ENCODE data around the gene LYRM1. TPM values are rescaled to one million over a fixed set of nuclear protein-coding genes. Genes with fewer than 3 reads are reported as not detected.

The LYRM1 gene, protein sequence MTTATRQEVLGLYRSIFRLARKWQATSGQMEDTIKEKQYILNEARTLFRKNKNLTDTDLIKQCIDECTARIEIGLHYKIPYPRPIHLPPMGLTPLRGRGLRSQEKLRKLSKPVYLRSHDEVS
- total RNA-seq, result 10 to 100 TPM; 13.1 to 16.8 TPM
- 31.5 TPM for polyA plus RNA-seq (2013, experiment 1 of 2)
- 32.3 TPM for polyA plus RNA-seq (2013, experiment 2 of 2)
- long read RNA-seq, experiment 1, partial matches to known transcripts, result 2 of 6 reads
- long read RNA-seq, experiment 1, other reads (novel, unspliced or antisense), result 2 of 6 reads
- long read RNA-seq, experiment 2, transcript LYRM1-208 (4 exons, 460 nt), result major isoform, 9 of 25 reads
- long read RNA-seq, experiment 2, partial matches to known transcripts, result 2 of 25 reads
- long read RNA-seq, experiment 2, other reads (novel, unspliced or antisense), result 8 of 25 reads
- long read RNA-seq, experiment 3, transcript LYRM1-208 (4 exons, 460 nt), result major isoform, 17 of 43 reads
- long read RNA-seq, experiment 3, transcript LYRM1-201 (5 exons, 1,626 nt), result minor isoform, 6 of 43 reads
- long read RNA-seq, experiment 3, transcript LYRM1-204 (4 exons, 1,558 nt), result minor isoform, 7 of 43 reads
- long read RNA-seq, experiment 3, partial matches to known transcripts, result 2 of 43 reads
- long read RNA-seq, experiment 3, other reads (novel, unspliced or antisense), result 9 of 43 reads
- long read RNA-seq, experiment 4, partial matches to known transcripts, result 0 of 11 reads
- long read RNA-seq, experiment 4, other reads (novel, unspliced or antisense), result 4 of 11 reads

GRCh38 chr16:20900299-20901067 is at the start of gene LYRM1, which contains the start of gene DCUN1D3:
Gene LYRM1, plus strand, starts transcription at chr16:20900771. Its CDS starts 14,785 bp downstream, at chr16:20915556.
Gene DCUN1D3, minus strand, starts transcription at chr16:20900358. Its CDS starts 37,820 bp downstream, at chr16:20862538.
- peak within 1 kb of the TSS; percentile 90 for H3K4me3 ChIP-seq (ENCODE audit: low read length)
- no peak for TF ChIP-seq CTCF (conservative IDR thresholded peaks at IDR 0.05)

GRCh38 chr16:20850981-20851380 is 49.6 kb upstream of the LYRM1 start:
- no peak overlapping the region for H3K4me3 Mint-ChIP-seq
- no peak overlapping the region for H3K4me3 ChIP-seq (ENCODE audit: low read length)
- no peak overlapping the region for H3K9ac ChIP-seq (ENCODE audit: extremely low read depth, low read length, poor library complexity, severe bottlenecking)
- peaks cover 32% of the 10 kb centered on the region for H3K4me1 Mint-ChIP-seq
- no peak overlapping the region for H3K27ac Mint-ChIP-seq
- H3K27me3 ChIP-seq (ENCODE audit: control insufficient read depth, insufficient read depth, low read length, poor library complexity, severe bottlenecking), result no peaks in the 10 kb centered on the region
- no peaks in the 10 kb centered on the region for H3K9me3 ChIP-seq (ENCODE audit: control insufficient read depth, low read length)
- no peaks in the 10 kb centered on the region for H3K27me3 Mint-ChIP-seq (ENCODE audit: insufficient read depth)
- H3K36me3 ChIP-seq (ENCODE audit: control insufficient read depth, insufficient read depth, low read length), result peaks cover 19% of the 10 kb centered on the region
- H3K27ac ChIP-seq (ENCODE audit: low read depth, low read length), result no peak overlapping the region
- peaks cover 21% of the 10 kb centered on the region for H3K4me1 ChIP-seq (ENCODE audit: control insufficient read depth, insufficient read depth, low read length)
- no peak for TF ChIP-seq CTCF (conservative IDR thresholded peaks at IDR 0.05)
- H3K36me3 Mint-ChIP-seq (ENCODE audit: low read depth), result peaks cover 7% of the 10 kb centered on the region
- DNase-seq, result no peak
- no peaks in the 10 kb centered on the region for H3K9me3 Mint-ChIP-seq
- WGBS, 2 experiments (ENCODE audit: insufficient coverage in 1 of 2, insufficient read length in 1 of 2), result 85 to 100% methylated on average over 2 to 3 of the region's 3 CpGs

More at GRCh38 chr16:20900299-20901067, at the start of gene LYRM1, which contains the start of gene DCUN1D3:
- Histone ChIP-seq H3K9me3 (ENCODE audit: control insufficient read depth, low read length) (no peaks in the 10 kb centered on the region), H3K4me1 (ENCODE audit: control insufficient read depth, insufficient read depth, low read length) (peaks cover 5% of the 10 kb centered on the region), H3K27me3 (ENCODE audit: control insufficient read depth, insufficient read depth, low read length, poor library complexity, severe bottlenecking) (no peaks in the 10 kb centered on the region), H3K27ac (ENCODE audit: low read depth, low read length) (peak within 1 kb of the TSS; percentile 97), H3K9ac (ENCODE audit: extremely low read depth, low read length, poor library complexity, severe bottlenecking) (peak within 1 kb of the TSS; percentile 72), H3K36me3 (ENCODE audit: control insufficient read depth, insufficient read depth, low read length) (peaks cover 23% of the 10 kb centered on the region)
- Mint-ChIP-seq H3K4me3 (peak within 1 kb of the TSS; percentile 78), H3K27ac (peak within 1 kb of the TSS; percentile 97), H3K36me3 (ENCODE audit: low read depth) (peaks cover 21% of the 10 kb centered on the region), H3K27me3 (ENCODE audit: insufficient read depth) (no peaks in the 10 kb centered on the region), H3K4me1 (peaks cover 34% of the 10 kb centered on the region), H3K9me3 (no peaks in the 10 kb centered on the region)
- DNase-seq, result peak; percentile 99
- WGBS, 2 experiments (ENCODE audit: insufficient coverage in 1 of 2, insufficient read length in 1 of 2), result 0% methylated on average over 11 to 55 of the region's 62 CpGs

GRCh38 chr16:20851601-20852000 is 49.0 kb upstream of the LYRM1 start:
- TF ChIP-seq CTCF (conservative IDR thresholded peaks at IDR 0.05), result no peak
- H3K27me3 Mint-ChIP-seq (ENCODE audit: insufficient read depth), result no peaks in the 10 kb centered on the region
- no peaks in the 10 kb centered on the region for H3K9me3 Mint-ChIP-seq
- H3K4me3 ChIP-seq (ENCODE audit: low read length), result no peak overlapping the region
- peaks cover 9% of the 10 kb centered on the region for H3K36me3 Mint-ChIP-seq (ENCODE audit: low read depth)
- peaks cover 15% of the 10 kb centered on the region for H3K4me1 ChIP-seq (ENCODE audit: control insufficient read depth, insufficient read depth, low read length)
- H3K27ac ChIP-seq (ENCODE audit: low read depth, low read length), result no peak overlapping the region
- peaks cover 26% of the 10 kb centered on the region for H3K4me1 Mint-ChIP-seq
- no peak overlapping the region for H3K9ac ChIP-seq (ENCODE audit: extremely low read depth, low read length, poor library complexity, severe bottlenecking)
- no peaks in the 10 kb centered on the region for H3K27me3 ChIP-seq (ENCODE audit: control insufficient read depth, insufficient read depth, low read length, poor library complexity, severe bottlenecking)
- no peak for DNase-seq
- H3K27ac Mint-ChIP-seq, result no peak overlapping the region
- H3K9me3 ChIP-seq (ENCODE audit: control insufficient read depth, low read length), result no peaks in the 10 kb centered on the region
- H3K36me3 ChIP-seq (ENCODE audit: control insufficient read depth, insufficient read depth, low read length), result peaks cover 21% of the 10 kb centered on the region
- H3K4me3 Mint-ChIP-seq, result no peak overlapping the region
- 93 to 100% methylated on average over 2 of the region's 2 CpGs for WGBS, 2 experiments (ENCODE audit: insufficient coverage in 1 of 2, insufficient read length in 1 of 2)

Data from endodermal cell (in vitro differentiated cells).